ENCODE data around the gene EGFLAM.
"Not testable (repeated sequence)": the region's sequence is repeated elsewhere in the genome, so short reads cannot be mapped to it uniquely, and the experiment has no call there.

Gene EGFLAM

GRCh38 chr5:38331831-38332230 is 73.5 kb downstream of the EGFLAM start:
- no peak for DNase-seq

- DNase-seq: not testable (repeated sequence)
Observed at GRCh38 chr5:38333181-38333580, 74.8 kb downstream of the EGFLAM start.

GRCh38 chr5:38338455-38338854 is 80.1 kb downstream of the EGFLAM start:
- DNase-seq: no peak

GRCh38 chr5:38339446-38339845 is 81.1 kb downstream of the EGFLAM start:
- no peak for DNase-seq

- no peak for DNase-seq
Observed at GRCh38 chr5:38341056-38341455, 82.7 kb downstream of the EGFLAM start.

GRCh38 chr5:38341641-38342040 is 83.3 kb downstream of the EGFLAM start:
- DNase-seq: no peak

GRCh38 chr5:38342261-38342660 is 83.9 kb downstream of the EGFLAM start:
- DNase-seq: no peak

- no peak for DNase-seq
Observed at GRCh38 chr5:38344891-38345290, 86.5 kb downstream of the EGFLAM start.

- no peak for DNase-seq
Observed at GRCh38 chr5:38346593-38346992, 88.2 kb downstream of the EGFLAM start.

- DNase-seq: no peak
Observed at GRCh38 chr5:38347040-38347763, 88.8 kb downstream of the EGFLAM start.

GRCh38 chr5:38347896-38348295 is 89.5 kb downstream of the EGFLAM start:
- DNase-seq: no peak

GRCh38 chr5:38360323-38361061 is 102.1 kb downstream of the EGFLAM start:
- DNase-seq: no peak

GRCh38 chr5:38362713-38363112 is 104.4 kb downstream of the EGFLAM start:
- no peak for DNase-seq

- DNase-seq: no peak
Observed at GRCh38 chr5:38364825-38365224, 106.5 kb downstream of the EGFLAM start.

- no peak for DNase-seq
Observed at GRCh38 chr5:38367410-38367809, 109.1 kb downstream of the EGFLAM start.

GRCh38 chr5:38367966-38368365 is 109.6 kb downstream of the EGFLAM start:
- DNase-seq: no peak

GRCh38 chr5:38369692-38370091 is 111.3 kb downstream of the EGFLAM start:
- DNase-seq: no peak

GRCh38 chr5:38370358-38371100 is 112.2 kb downstream of the EGFLAM start:
- no peak for DNase-seq

GRCh38 chr5:38371596-38371995 is 113.2 kb downstream of the EGFLAM start:
- DNase-seq: no peak

GRCh38 chr5:38373743-38374142 is 115.4 kb downstream of the EGFLAM start:
- no peak for DNase-seq

- no peak for DNase-seq
Observed at GRCh38 chr5:38375423-38375822, 117.1 kb downstream of the EGFLAM start.

GRCh38 chr5:38376404-38376803 is 118.0 kb downstream of the EGFLAM start:
- DNase-seq: no peak

GRCh38 chr5:38378579-38378978 is 120.2 kb downstream of the EGFLAM start:
- no peak for DNase-seq

Data from activated naive CD4-positive, alpha-beta T cell treated with Interleukin-2 at 50 U/mL for 16 hours (primary cell).